Naive B cell (primary cell): ENCODE data around the gene ELF3. TPM values are rescaled to one million over a fixed set of nuclear protein-coding genes. Genes with fewer than 3 reads are reported as not detected.
"Not testable (repeated sequence)": the region's sequence is repeated elsewhere in the genome, so short reads cannot be mapped to it uniquely, and the experiment has no call there.

Source experiments
- ATAC-seq, 2 donors: fragments of 150-1000 bp; cut with Tn5 transposase; 2 replicates each; pipeline ENCODE4 v1.10.0; 2021; ENCODE audit warnings: low read depth in 2 of 2, mild to moderate bottlenecking in 2 of 2, moderate library complexity in 2 of 2
- DNase-seq: peaks from one replicate; pipeline ENCODE4 v3.0.0; 2022
- H3K27ac Mint-ChIP-seq, 6 donors: one replicate each; pipeline ENCODE4 v1.8.0; 2020 to 2022; ENCODE audit warnings: mild to moderate bottlenecking in 6 of 6, mixed read lengths in 6 of 6, moderate library complexity in 5 of 6, inconsistent platforms in 2 of 6
- H3K27me3 Mint-ChIP-seq, 3 donors: one replicate each; pipeline ENCODE4 v1.8.0; 2021 to 2022; ENCODE audit warnings: mixed read lengths in 3 of 3, mild to moderate bottlenecking in 1 of 3
- H3K36me3 Mint-ChIP-seq, 2 donors: one replicate each; pipeline ENCODE4 v1.8.0; 2020 to 2022; ENCODE audit warnings: mixed read lengths in 2 of 2, inconsistent platforms in 1 of 2, mild to moderate bottlenecking in 1 of 2
- H3K4me1 Mint-ChIP-seq, 3 donors: one replicate each; pipeline ENCODE4 v1.8.0; 2020 to 2022; ENCODE audit warnings: mixed read lengths in 3 of 3, inconsistent platforms in 1 of 3, mild to moderate bottlenecking in 1 of 3, moderate library complexity in 1 of 3
- H3K4me3 Mint-ChIP-seq, 8 donors: one replicate each; pipeline ENCODE4 v1.8.0; 2020 to 2022; ENCODE audit warnings: mild to moderate bottlenecking in 8 of 8, mixed read lengths in 8 of 8, moderate library complexity in 8 of 8, inconsistent platforms in 2 of 8
- H3K9me3 Mint-ChIP-seq, 7 donors: one replicate each; pipeline ENCODE4 v1.8.0; 2020 to 2022; ENCODE audit warnings: mixed read lengths in 7 of 7, mild to moderate bottlenecking in 5 of 7, inconsistent platforms in 2 of 7, moderate library complexity in 1 of 7
- polyA plus RNA-seq, 6 donors: library from polyadenylated mRNA; unstranded; fragments of 300-500 nt; fragmentation: Illumina TruSeq; gene quantifications; one replicate each; pipeline ENCODE4 v1.2.3, GENCODE V29; 2021; ENCODE audit warnings: low read depth in 6 of 6

Gene ELF3
- polyA plus RNA-seq, 6 donors from 2014 or later = 0.30 TPM; not detected in 5

- ATAC-seq (no peak), DNase-seq (no peak)
- Mint-ChIP-seq H3K4me1 (no peaks in the 10 kb centered on the region), H3K36me3 (no peaks in the 10 kb centered on the region), H3K4me3 (no peak overlapping the region), H3K27me3 (peaks cover 9 to 12% (median 9%) of the 10 kb centered on the region in 3 donors), H3K9me3 (peaks cover 0 to 4% (median 0%) of the 10 kb centered on the region in 7 donors), H3K27ac (peak overlapping the region in 1 of 6 donors; percentile 21)
Measured at GRCh38 chr1:202034149-202034682, 23.8 kb downstream of the ELF3 start.

- Mint-ChIP-seq H3K36me3 (no peaks in the 10 kb centered on the region), H3K9me3 (peaks cover 0 to 4% (median 0%) of the 10 kb centered on the region in 7 donors), H3K27me3 (peaks cover 2 to 12% (median 9%) of the 10 kb centered on the region in 3 donors), H3K27ac (peak overlapping the region in 2 of 6 donors; percentile 6 to 21), H3K4me1 (no peaks in the 10 kb centered on the region), H3K4me3 (no peak overlapping the region)
- ATAC-seq (no peak), DNase-seq (no peak)
Measured at GRCh38 chr1:202034683-202035462, 24.5 kb downstream of the ELF3 start.

- Mint-ChIP-seq H3K4me1 (no peaks in the 10 kb centered on the region), H3K36me3 (no peaks in the 10 kb centered on the region), H3K27ac (no peak overlapping the region), H3K4me3 (peak overlapping the region in 1 of 8 donors; percentile 40), H3K9me3 (peaks cover 0 to 4% (median 0%) of the 10 kb centered on the region in 7 donors), H3K27me3 (peaks cover 0 to 12% (median 5%) of the 10 kb centered on the region in 3 donors)
- DNase-seq (no peak), ATAC-seq (no peak)
Measured at GRCh38 chr1:202036595-202037387, 26.4 kb downstream of the ELF3 start.

GRCh38 chr1:202037706-202038296 lies 27.4 kb downstream of the ELF3 start:
- H3K4me1 Mint-ChIP-seq = no peaks in the 10 kb centered on the region
- peaks cover 0 to 12% (median 5%) of the 10 kb centered on the region in 3 donors for H3K27me3 Mint-ChIP-seq
- ATAC-seq (no peak), DNase-seq (no peak)
- H3K4me3 Mint-ChIP-seq = no peak overlapping the region
- no peaks in the 10 kb centered on the region for H3K36me3 Mint-ChIP-seq
- H3K27ac Mint-ChIP-seq = no peak overlapping the region
- H3K9me3 Mint-ChIP-seq = peaks cover 0 to 4% (median 0%) of the 10 kb centered on the region in 7 donors

GRCh38 chr1:202038688-202039346 lies 28.4 kb downstream of the ELF3 start:
- H3K9me3 Mint-ChIP-seq = peaks cover 0 to 4% (median 0%) of the 10 kb centered on the region in 7 donors
- DNase-seq (no peak), ATAC-seq (no peak)
- no peak overlapping the region for H3K27ac Mint-ChIP-seq
- peaks cover 0 to 9% (median 5%) of the 10 kb centered on the region in 3 donors for H3K27me3 Mint-ChIP-seq
- H3K36me3 Mint-ChIP-seq = no peaks in the 10 kb centered on the region
- no peaks in the 10 kb centered on the region for H3K4me1 Mint-ChIP-seq
- H3K4me3 Mint-ChIP-seq = no peak overlapping the region

GRCh38 chr1:202045705-202046104 lies 35.3 kb downstream of the ELF3 start:
- Mint-ChIP-seq H3K36me3 (no peaks in the 10 kb centered on the region), H3K4me3 (no peak overlapping the region), H3K27me3 (peaks cover 9 to 39% (median 26%) of the 10 kb centered on the region in 3 donors), H3K4me1 (no peaks in the 10 kb centered on the region), H3K27ac (no peak overlapping the region), H3K9me3 (no peaks in the 10 kb centered on the region)
- ATAC-seq (no peak), DNase-seq (no peak)

GRCh38 chr1:202046227-202046626 lies 35.8 kb downstream of the ELF3 start:
- no peak for ATAC-seq
- Mint-ChIP-seq H3K27me3 (peaks cover 9 to 39% (median 26%) of the 10 kb centered on the region in 3 donors), H3K9me3 (no peaks in the 10 kb centered on the region)

GRCh38 chr1:202046748-202047708 lies 36.6 kb downstream of the ELF3 start:
- H3K27ac Mint-ChIP-seq = no peak overlapping the region
- H3K9me3 Mint-ChIP-seq = no peaks in the 10 kb centered on the region
- ATAC-seq (no peak), DNase-seq (no peak)
- no peaks in the 10 kb centered on the region for H3K36me3 Mint-ChIP-seq
- no peak overlapping the region for H3K4me3 Mint-ChIP-seq
- no peaks in the 10 kb centered on the region for H3K4me1 Mint-ChIP-seq
- H3K27me3 Mint-ChIP-seq = peaks cover 9 to 39% (median 26%) of the 10 kb centered on the region in 3 donors

More at GRCh38 chr1:202046227-202046626, 35.8 kb downstream of the ELF3 start:
- no peak overlapping the region for H3K27ac Mint-ChIP-seq
- no peaks in the 10 kb centered on the region for H3K36me3 Mint-ChIP-seq
- no peak for DNase-seq
- H3K4me3 Mint-ChIP-seq = peak overlapping the region in 1 of 8 donors; percentile 27
- no peaks in the 10 kb centered on the region for H3K4me1 Mint-ChIP-seq

GRCh38 chr1:202047977-202048376 lies 37.6 kb downstream of the ELF3 start:
- Mint-ChIP-seq H3K36me3 (no peaks in the 10 kb centered on the region), H3K9me3 (no peaks in the 10 kb centered on the region), H3K27ac (no peak overlapping the region), H3K27me3 (peaks cover 9 to 39% (median 26%) of the 10 kb centered on the region in 3 donors), H3K4me1 (no peaks in the 10 kb centered on the region), H3K4me3 (no peak overlapping the region)
- ATAC-seq = no peak
- no peak for DNase-seq

- no peaks in the 10 kb centered on the region for H3K36me3 Mint-ChIP-seq
Measured at GRCh38 chr1:202049129-202049528, 38.7 kb downstream of the ELF3 start.

GRCh38 chr1:202054094-202054493 lies 43.7 kb downstream of the ELF3 start:
- no peak for ATAC-seq

More at GRCh38 chr1:202049129-202049528, 38.7 kb downstream of the ELF3 start:
- no peak overlapping the region for H3K27ac Mint-ChIP-seq
- no peak for DNase-seq
- H3K4me3 Mint-ChIP-seq = no peak overlapping the region
- ATAC-seq = no peak
- peaks cover 0 to under 1% (median 0%) of the 10 kb centered on the region in 7 donors for H3K9me3 Mint-ChIP-seq
- H3K4me1 Mint-ChIP-seq = no peaks in the 10 kb centered on the region
- peaks cover 9 to 39% (median 26%) of the 10 kb centered on the region in 3 donors for H3K27me3 Mint-ChIP-seq

GRCh38 chr1:202054673-202055072 lies 44.3 kb downstream of the ELF3 start:
- H3K36me3 Mint-ChIP-seq, DNase-seq, H3K4me3 Mint-ChIP-seq, ATAC-seq, H3K27ac Mint-ChIP-seq, H3K9me3 Mint-ChIP-seq, H3K4me1 Mint-ChIP-seq, H3K27me3 Mint-ChIP-seq: not testable (repeated sequence)

More at GRCh38 chr1:202054094-202054493, 43.7 kb downstream of the ELF3 start:
- Mint-ChIP-seq H3K9me3 (peaks cover 0 to 1% (median 0%) of the 10 kb centered on the region in 7 donors), H3K4me1 (peaks cover 0 to 4% (median 0%) of the 10 kb centered on the region in 3 donors), H3K36me3 (no peaks in the 10 kb centered on the region), H3K27ac (no peak overlapping the region), H3K27me3 (peaks cover 3 to 7% (median 5%) of the 10 kb centered on the region in 3 donors), H3K4me3 (no peak overlapping the region)
- no peak for DNase-seq
